ENCODE measurements around the gene TARDBP.

The TARDBP gene

GRCh38 chr1:11025618-11026017 lies 13.2 kb downstream of the TARDBP start:
- H3K9me3 ChIP-seq, result no peaks in the 10 kb centered on the region
- intact Hi-C loops (cut with DNase I; ENCODE audit: low total_unique reads), result no loop called here
- H3K27me3 ChIP-seq, result no peaks in the 10 kb centered on the region
- no peak for TF ChIP-seq CTCF (IDR thresholded peaks at IDR 0.05)
- no peak overlapping the region for H3K27ac ChIP-seq
- no peak for DNase-seq
- H3K36me3 ChIP-seq, result peaks cover 70 to 78% (median 72%) of the 10 kb centered on the region in 3 donors
- peaks cover 0 to 11% (median 7%) of the 10 kb centered on the region in 4 donors for H3K4me1 ChIP-seq
- no peak overlapping the region for H3K4me3 ChIP-seq

DNA sequence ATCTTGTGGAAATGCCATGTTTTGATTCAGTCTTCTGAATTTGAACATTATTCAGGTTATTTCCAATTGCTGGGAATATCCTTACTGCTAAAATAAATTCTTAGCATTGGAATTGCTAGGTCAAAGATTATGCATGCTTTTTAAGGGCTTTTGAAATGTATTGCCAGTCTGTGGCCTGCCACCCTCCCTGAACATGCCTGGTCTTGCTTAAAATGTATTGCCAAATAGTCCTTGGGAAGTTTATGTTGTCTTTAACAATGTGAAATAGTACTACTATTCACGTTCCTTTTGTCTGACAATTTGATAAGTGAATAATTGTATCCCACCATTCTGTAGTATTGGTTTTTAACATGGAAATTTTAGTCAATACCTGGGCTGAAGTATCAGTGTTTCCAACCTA lies 13.6 kb downstream of the TARDBP start:
- no peaks in the 10 kb centered on the region for H3K27me3 ChIP-seq
- peaks cover 65 to 74% (median 67%) of the 10 kb centered on the region in 3 donors for H3K36me3 ChIP-seq
- no peak for DNase-seq
- H3K9me3 ChIP-seq, result no peaks in the 10 kb centered on the region
- intact Hi-C loops (cut with DNase I; ENCODE audit: low total_unique reads), result no loop called here
- peaks cover 0 to 11% (median 7%) of the 10 kb centered on the region in 4 donors for H3K4me1 ChIP-seq
- H3K4me3 ChIP-seq, result no peak overlapping the region
- no peak for TF ChIP-seq CTCF (IDR thresholded peaks at IDR 0.05)
- no peak overlapping the region for H3K27ac ChIP-seq

GRCh38 chr1:11026903-11027302 lies 14.4 kb downstream of the TARDBP start:
- H3K36me3 ChIP-seq, result peaks cover 57 to 66% (median 59%) of the 10 kb centered on the region in 3 donors
- H3K4me1 ChIP-seq, result peaks cover 0 to 11% (median 7%) of the 10 kb centered on the region in 4 donors
- no peak for TF ChIP-seq CTCF (IDR thresholded peaks at IDR 0.05)
- H3K27ac ChIP-seq, result no peak overlapping the region
- DNase-seq, result no peak
- H3K9me3 ChIP-seq, result no peaks in the 10 kb centered on the region
- H3K27me3 ChIP-seq, result no peaks in the 10 kb centered on the region
- no peak overlapping the region for H3K4me3 ChIP-seq
- intact Hi-C loops (cut with DNase I; ENCODE audit: low total_unique reads), result no loop called here

- Histone ChIP-seq H3K9me3 (no peaks in the 10 kb centered on the region), H3K4me1 (peaks cover 0 to 11% (median 7%) of the 10 kb centered on the region in 4 donors), H3K27me3 (no peaks in the 10 kb centered on the region), H3K36me3 (peaks cover 53 to 61% (median 55%) of the 10 kb centered on the region in 3 donors), H3K4me3 (no peak overlapping the region), H3K27ac (no peak overlapping the region)
- no peak for TF ChIP-seq CTCF (IDR thresholded peaks at IDR 0.05)
- intact Hi-C loops (cut with DNase I; ENCODE audit: low total_unique reads), result no loop called here
- DNase-seq, result no peak
Observed at GRCh38 chr1:11027316-11027715, 14.9 kb downstream of the TARDBP start.

- Histone ChIP-seq H3K27ac (no peak overlapping the region), H3K4me1 (peaks cover 0 to 11% (median 7%) of the 10 kb centered on the region in 4 donors), H3K9me3 (no peaks in the 10 kb centered on the region), H3K36me3 (peaks cover 46 to 54% (median 48%) of the 10 kb centered on the region in 3 donors), H3K4me3 (no peak overlapping the region), H3K27me3 (no peaks in the 10 kb centered on the region)
- TF ChIP-seq CTCF (IDR thresholded peaks at IDR 0.05), result no peak
- intact Hi-C loops (cut with DNase I; ENCODE audit: low total_unique reads), result no loop called here
- DNase-seq, result no peak
Observed at GRCh38 chr1:11028018-11028417, 15.6 kb downstream of the TARDBP start.

GRCh38 chr1:11030865-11031264 lies 18.4 kb downstream of the TARDBP start:
- Histone ChIP-seq H3K4me3 (no peak overlapping the region), H3K9me3 (no peaks in the 10 kb centered on the region), H3K27ac (no peak overlapping the region), H3K4me1 (peaks cover 0 to 11% (median 7%) of the 10 kb centered on the region in 4 donors), H3K27me3 (no peaks in the 10 kb centered on the region), H3K36me3 (peaks cover 19 to 27% (median 21%) of the 10 kb centered on the region in 3 donors)
- intact Hi-C loops (cut with DNase I; ENCODE audit: low total_unique reads), result no loop called here
- no peak for TF ChIP-seq CTCF (IDR thresholded peaks at IDR 0.05)
- no peak for DNase-seq
